Ascending aorta (tissue), 2 donors: Measurements from ENCODE around the gene ATP5ME. TPM values are rescaled to one million over a fixed set of nuclear protein-coding genes. Genes with fewer than 3 reads are reported as not detected.
"Not testable (repeated sequence)": the region's sequence is repeated elsewhere in the genome, so short reads cannot be mapped to it uniquely, and the experiment has no call there.

ENCODE experiments used
- DNase-seq, 2 donors: peaks; one replicate each; pipeline ENCODE4 v3.0.0-alpha.2; 2019; ENCODE audit warnings: low spot score in 2 of 2
- H3K27ac ChIP-seq, 2 donors: fragments of 200-600 bp; sonication (generic); one replicate each; pipeline ENCODE4 v1.5.1; 2016 to 2017; ENCODE audit warnings: mild to moderate bottlenecking in 1 of 2
- H3K27me3 ChIP-seq: fragments of 200-600 bp; sonication (generic); one replicate; pipeline ENCODE4 v1.5.1; 2017
- H3K36me3 ChIP-seq, 2 donors: fragments of 200-600 bp; sonication (generic); one replicate each; pipeline ENCODE4 v1.5.1; 2016
- H3K4me1 ChIP-seq, 2 donors: fragments of 200-600 bp; sonication (generic); one replicate each; pipeline ENCODE4 v1.5.1; 2016 to 2017; ENCODE audit warnings: mild to moderate bottlenecking in 1 of 2
- H3K4me3 ChIP-seq, 2 donors: fragments of 200-600 bp; sonication (generic); one replicate each; pipeline ENCODE4 v1.5.1; 2016 to 2017; ENCODE audit warnings: mild to moderate bottlenecking in 1 of 2
- H3K9me3 ChIP-seq, 2 donors: fragments of 200-600 bp; sonication (generic); one replicate each; pipeline ENCODE4 v1.5.1; 2016
- intact Hi-C: fragments of 100-400 bp; cut with DNase I; formaldehyde crosslinking; loops from one replicate; pipeline ENCODE4 v1.15.1; 2023
- total RNA-seq: library from RNA; depleted of rRNA; stranded (reverse); fragments of >200 nt; gene quantifications from one replicate; pipeline ENCODE4 v1.1.0, GENCODE V29; 2016
- TF ChIP-seq, protein P1 (sequence below), 3 experiments: fragments of 200-600 bp in 2 of 3; fragments of 450-650 bp in 1 of 3; sonication (generic) in 2 of 3; IDR thresholded peaks; one replicate each; pipeline ENCODE4 v1.5.1; 2016 to 2019; ENCODE audit warnings: antibody characterized with exemption in 3 of 3, mild to moderate bottlenecking in 1 of 3, moderate library complexity in 1 of 3

Gene ATP5ME
- total RNA-seq, 1 donor from 2014 or later: not detected

- H3K27me3 ChIP-seq: peaks cover 10% of the 10 kb centered on the region
- DNase-seq: no peak
- intact Hi-C loops: loop anchor here (10.0 kb wide), 1 partner anchor 1038 kb away; the partner anchor contains the start of gene SLBP
These were observed 2.8 kb upstream of the ATP5ME start for GRCh38 chr4:676871-677235.

GRCh38 chr4:675980-676870, 2.1 kb upstream of the ATP5ME start:
- no peak for DNase-seq
- no peak overlapping the region for H3K27ac ChIP-seq
- H3K36me3 ChIP-seq: peaks cover 14 to 16% of the 10 kb centered on the region in 2 donors
- H3K27me3 ChIP-seq: peaks cover 10% of the 10 kb centered on the region
- peaks cover 16 to 24% of the 10 kb centered on the region in 2 donors for H3K4me1 ChIP-seq
- H3K4me3 ChIP-seq: no peak overlapping the region
- intact Hi-C loops: loop anchor here (2.0 to 10.0 kb wide), 2 partner anchors 257 to 1039 kb away; partner anchors contain the start of genes GAK, SLBP and TMEM175
- TF ChIP-seq, protein P1, sequence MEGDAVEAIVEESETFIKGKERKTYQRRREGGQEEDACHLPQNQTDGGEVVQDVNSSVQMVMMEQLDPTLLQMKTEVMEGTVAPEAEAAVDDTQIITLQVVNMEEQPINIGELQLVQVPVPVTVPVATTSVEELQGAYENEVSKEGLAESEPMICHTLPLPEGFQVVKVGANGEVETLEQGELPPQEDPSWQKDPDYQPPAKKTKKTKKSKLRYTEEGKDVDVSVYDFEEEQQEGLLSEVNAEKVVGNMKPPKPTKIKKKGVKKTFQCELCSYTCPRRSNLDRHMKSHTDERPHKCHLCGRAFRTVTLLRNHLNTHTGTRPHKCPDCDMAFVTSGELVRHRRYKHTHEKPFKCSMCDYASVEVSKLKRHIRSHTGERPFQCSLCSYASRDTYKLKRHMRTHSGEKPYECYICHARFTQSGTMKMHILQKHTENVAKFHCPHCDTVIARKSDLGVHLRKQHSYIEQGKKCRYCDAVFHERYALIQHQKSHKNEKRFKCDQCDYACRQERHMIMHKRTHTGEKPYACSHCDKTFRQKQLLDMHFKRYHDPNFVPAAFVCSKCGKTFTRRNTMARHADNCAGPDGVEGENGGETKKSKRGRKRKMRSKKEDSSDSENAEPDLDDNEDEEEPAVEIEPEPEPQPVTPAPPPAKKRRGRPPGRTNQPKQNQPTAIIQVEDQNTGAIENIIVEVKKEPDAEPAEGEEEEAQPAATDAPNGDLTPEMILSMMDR (IDR thresholded peaks at IDR 0.05): no peak
- no peaks in the 10 kb centered on the region for H3K9me3 ChIP-seq

More at GRCh38 chr4:676871-677235, 2.8 kb upstream of the ATP5ME start:
- H3K4me1 ChIP-seq: peaks cover 16 to 26% of the 10 kb centered on the region in 2 donors
- H3K36me3 ChIP-seq: peaks cover 9% of the 10 kb centered on the region in 2 donors
- TF ChIP-seq, protein P1 (IDR thresholded peaks at IDR 0.05): no peak
- H3K4me3 ChIP-seq: no peak overlapping the region
- no peaks in the 10 kb centered on the region for H3K9me3 ChIP-seq
- H3K27ac ChIP-seq: no peak overlapping the region

DNA sequence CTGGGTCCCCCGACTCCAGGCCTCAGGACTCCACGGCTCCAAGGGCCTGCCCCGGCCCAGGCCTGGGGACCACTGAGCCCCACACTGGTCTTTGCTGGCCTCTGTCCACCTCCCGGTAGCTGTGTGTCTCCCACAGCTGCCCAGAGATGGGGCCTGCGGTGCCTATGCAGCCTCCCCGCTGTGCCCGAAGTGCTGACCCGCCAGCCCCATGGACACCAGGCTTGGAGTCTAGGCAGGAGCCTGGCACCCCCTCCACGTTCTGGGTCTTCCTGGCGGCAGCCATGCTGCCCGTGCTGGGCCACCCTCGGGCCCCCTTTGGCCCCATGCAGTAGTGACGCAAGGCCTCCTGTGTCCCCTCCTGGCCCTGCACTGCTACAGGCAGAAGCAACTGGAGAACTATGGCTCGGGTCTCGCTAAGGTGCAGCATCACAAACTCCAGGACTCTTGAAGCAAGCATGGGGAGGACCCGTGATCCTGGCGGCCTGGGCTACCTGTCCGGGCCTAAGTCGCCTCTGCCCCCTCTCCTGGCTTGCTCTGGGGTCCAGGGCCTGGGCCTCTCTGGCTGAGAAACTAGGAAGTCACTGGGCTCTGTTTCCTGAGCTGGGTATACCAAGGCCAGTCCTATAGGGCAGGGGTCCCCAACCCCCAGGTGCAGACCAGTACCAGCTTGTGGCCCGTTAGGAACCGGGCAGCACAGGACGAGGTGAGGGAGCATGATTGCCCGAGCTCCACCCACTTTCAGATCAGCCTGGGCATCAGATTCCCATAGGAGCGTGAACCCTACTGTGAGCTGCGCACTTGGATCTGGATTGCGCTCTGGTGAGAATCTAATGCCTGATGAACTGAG, 1.2 kb upstream of the ATP5ME start:
- Histone ChIP-seq H3K27ac (peak overlapping the region; percentile 92), H3K4me1 (peaks cover 9 to 15% of the 10 kb centered on the region in 2 donors), H3K9me3 (no peaks in the 10 kb centered on the region), H3K36me3 (peaks cover 18 to 20% of the 10 kb centered on the region in 2 donors), H3K4me3 (peak overlapping the region; percentile 68 to 92), H3K27me3 (peaks cover under 1% of the 10 kb centered on the region)
- intact Hi-C loops: loop anchor here (2.0 to 10.0 kb wide), 2 partner anchors 258 to 1040 kb away; partner anchors contain the start of genes GAK, SLBP and TMEM175
- no peak for DNase-seq
- TF ChIP-seq, protein P1 (IDR thresholded peaks at IDR 0.05): no peak

GRCh38 chr4:673349-674091, 556 bp downstream of the ATP5ME start:
- H3K27me3 ChIP-seq: no peaks in the 10 kb centered on the region
- no peaks in the 10 kb centered on the region for H3K9me3 ChIP-seq
- intact Hi-C loops: loop anchor here (1.0 to 10.0 kb wide), 8 partner anchors 32 to 1041 kb away; partner anchors contain the start of genes GAK, PCGF3, PIGG and SLBP
- DNase-seq: no peak
- H3K4me1 ChIP-seq: peaks cover 9 to 15% of the 10 kb centered on the region in 2 donors
- peak overlapping the region; percentile 43 to 92 for H3K27ac ChIP-seq
- H3K4me3 ChIP-seq: peak overlapping the region; percentile 68 to 92
- peaks cover 18 to 20% of the 10 kb centered on the region in 2 donors for H3K36me3 ChIP-seq
- TF ChIP-seq, protein P1 (IDR thresholded peaks at IDR 0.05): no peak

GRCh38 chr4:671769-672168, 2.3 kb downstream of the ATP5ME start:
- H3K36me3 ChIP-seq: peaks cover 18 to 20% of the 10 kb centered on the region in 2 donors
- TF ChIP-seq, protein P1 (IDR thresholded peaks at IDR 0.05): no peak
- no peak overlapping the region for H3K27ac ChIP-seq
- intact Hi-C loops: loop anchor here (5.0 to 10.0 kb wide), 2 partner anchors 334 to 1043 kb away; partner anchors contain the start of genes SLBP and ZNF141
- no peaks in the 10 kb centered on the region for H3K27me3 ChIP-seq
- DNase-seq: no peak
- H3K9me3 ChIP-seq: no peaks in the 10 kb centered on the region
- H3K4me1 ChIP-seq: peaks cover 9 to 15% of the 10 kb centered on the region in 2 donors
- H3K4me3 ChIP-seq: no peak overlapping the region

DNA sequence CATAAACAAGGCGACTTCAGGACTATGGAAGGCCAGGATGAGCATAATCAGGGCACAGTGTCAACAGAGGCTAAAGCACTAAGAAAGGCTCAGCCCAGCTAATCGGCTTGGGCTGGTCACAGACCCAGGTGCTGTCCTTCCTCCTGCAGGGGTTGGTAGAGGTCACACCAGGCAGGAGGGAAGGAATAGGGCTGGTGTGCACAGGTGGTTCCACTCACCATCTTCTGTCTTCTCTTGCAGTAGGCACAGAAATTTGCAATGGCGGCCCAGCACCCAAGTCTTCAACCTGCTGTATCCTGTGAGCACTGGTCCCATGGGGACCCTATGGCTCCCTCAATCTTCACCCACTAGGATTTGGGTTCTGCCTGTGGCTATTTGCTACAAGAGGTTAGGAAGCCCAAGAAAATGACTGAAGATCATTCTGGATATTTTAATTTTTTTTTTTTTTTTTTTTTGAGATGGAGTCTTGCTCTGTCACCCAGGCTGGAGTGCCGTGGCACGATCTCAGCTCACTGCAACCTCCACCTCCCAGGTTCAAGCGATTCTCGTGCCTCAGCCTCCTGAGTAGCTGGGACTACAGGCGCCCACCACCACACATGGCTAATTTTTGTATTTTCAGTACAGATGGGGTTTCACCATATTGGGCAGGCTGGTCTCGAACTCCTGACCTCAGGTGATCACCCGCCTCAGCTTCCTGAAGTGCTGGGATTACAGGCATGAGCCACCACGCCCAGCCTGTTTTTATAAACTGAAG, 4.1 kb downstream of the ATP5ME start:
- not testable (repeated sequence) for H3K27me3 ChIP-seq, DNase-seq, H3K27ac ChIP-seq, H3K4me3 ChIP-seq, H3K4me1 ChIP-seq, H3K9me3 ChIP-seq
- H3K36me3 ChIP-seq: peaks cover 18 to 20% of the 10 kb centered on the region in 2 donors
- intact Hi-C loops: loop anchor here (5.0 to 10.0 kb wide), 2 partner anchors 333 to 1045 kb away; partner anchors contain the start of genes SLBP and ZNF141

GRCh38 chr4:668219-668618, 5.9 kb downstream of the ATP5ME start:
- H3K4me1 ChIP-seq, DNase-seq, intact Hi-C loops, H3K27ac ChIP-seq, H3K27me3 ChIP-seq, H3K4me3 ChIP-seq, H3K9me3 ChIP-seq: not testable (repeated sequence)
- peaks cover 18 to 20% of the 10 kb centered on the region in 2 donors for H3K36me3 ChIP-seq
